COLO829 (cell line): ENCODE measurements around the gene TMF1.

Experiments
- DNase-seq: peaks from one replicate; pipeline ENCODE4 v3.0.0; 2012; ENCODE audit warnings: low spot score

Gene TMF1

GRCh38 chr3:69014022-69014580, 38.0 kb downstream of the TMF1 start:
- no peak for DNase-seq

GRCh38 chr3:69013253-69014021, 38.7 kb downstream of the TMF1 start, which contains the start of gene EOGT:
Gene EOGT, minus strand, starts transcription at chr3:69013684. Its CDS starts 3,838 bp downstream, at chr3:69009846.
- DNase-seq = peak; percentile 79

DNA sequence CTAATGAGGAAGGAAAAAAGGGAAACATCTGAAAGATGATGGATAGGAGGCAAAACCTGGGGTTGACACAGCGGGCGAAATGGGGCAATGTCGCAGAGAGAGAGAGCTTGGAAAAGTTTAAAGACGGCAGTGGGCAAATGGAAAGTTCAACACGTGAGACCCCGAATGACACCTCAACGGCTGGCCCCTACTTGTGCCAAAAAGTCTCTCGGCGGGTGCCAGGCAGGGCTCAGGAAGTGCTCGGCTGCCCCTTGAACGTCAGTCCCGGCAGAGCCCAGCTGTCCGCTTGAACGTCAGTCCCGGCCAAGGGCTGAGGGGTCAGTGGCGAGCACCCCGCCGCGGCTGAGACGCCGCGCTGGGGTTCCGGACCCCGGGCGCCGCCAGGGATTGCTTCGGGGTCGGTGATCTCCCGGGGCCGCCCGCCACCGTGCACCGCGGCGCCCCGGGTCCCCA, 39.3 kb downstream of the TMF1 start:
- no peak for DNase-seq

DNA sequence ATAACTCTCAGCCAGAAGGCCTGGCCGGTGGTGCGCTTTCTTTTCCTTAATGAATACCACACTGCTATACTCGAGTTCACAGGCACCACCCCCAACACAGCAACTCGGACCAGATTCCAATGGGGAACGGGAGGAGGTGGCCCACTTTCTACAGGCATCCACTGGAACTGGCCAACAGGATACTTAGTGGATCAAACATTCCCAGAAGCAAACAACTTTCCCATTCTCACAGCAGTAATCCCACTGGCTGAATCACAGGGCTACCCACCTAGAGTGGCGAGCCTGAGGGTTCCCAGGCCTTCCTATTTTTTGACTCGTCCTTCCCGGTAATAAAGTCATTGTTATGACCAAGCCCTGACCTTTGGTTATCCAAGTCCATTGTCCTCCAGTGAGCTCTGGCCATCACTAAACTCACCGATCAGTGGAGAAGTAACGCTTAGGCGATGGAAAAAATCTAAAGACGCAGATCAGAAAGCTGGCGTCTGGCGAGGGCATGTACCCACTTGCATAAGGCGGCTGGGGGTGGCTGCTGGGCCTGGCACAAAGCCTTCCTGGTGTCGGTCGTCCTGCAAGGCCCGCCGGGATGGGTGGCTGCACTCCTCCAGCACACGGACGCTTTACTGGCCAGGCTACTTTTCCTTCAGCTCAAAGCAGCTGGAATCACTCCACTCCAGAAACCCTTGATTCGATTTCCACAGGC, 39.9 kb downstream of the TMF1 start:
- DNase-seq = no peak

DNA sequence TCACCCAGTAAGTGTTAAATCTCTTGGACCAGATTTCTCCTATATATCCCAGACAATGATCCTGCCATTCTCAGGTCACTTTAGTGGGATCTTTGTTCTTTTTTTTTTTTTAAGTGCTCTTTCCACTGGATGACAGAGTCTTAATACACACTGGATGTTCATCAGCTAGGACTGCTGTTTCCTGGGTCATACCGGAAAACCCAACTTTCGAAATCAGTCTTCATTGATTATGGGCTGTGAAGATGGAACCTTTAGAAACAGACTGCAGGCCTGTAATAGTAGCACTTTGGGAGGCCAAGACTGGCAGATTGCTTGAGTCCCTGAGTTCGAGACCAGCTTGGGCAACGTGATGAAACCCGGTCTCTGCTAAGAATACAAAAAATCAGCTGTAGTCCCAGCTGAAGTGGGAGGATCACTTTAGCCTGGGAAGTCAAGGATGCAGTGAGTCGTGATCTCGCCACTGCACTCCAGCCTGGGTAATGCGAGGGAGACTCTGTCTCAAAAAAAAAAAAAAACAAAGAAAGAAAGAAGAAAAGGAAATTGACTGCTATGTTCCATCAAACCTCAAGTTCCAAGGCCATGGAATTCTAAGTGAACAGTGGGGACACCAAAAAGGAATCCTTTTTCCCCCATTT, 40.9 kb downstream of the TMF1 start:
- DNase-seq = no peak

DNA sequence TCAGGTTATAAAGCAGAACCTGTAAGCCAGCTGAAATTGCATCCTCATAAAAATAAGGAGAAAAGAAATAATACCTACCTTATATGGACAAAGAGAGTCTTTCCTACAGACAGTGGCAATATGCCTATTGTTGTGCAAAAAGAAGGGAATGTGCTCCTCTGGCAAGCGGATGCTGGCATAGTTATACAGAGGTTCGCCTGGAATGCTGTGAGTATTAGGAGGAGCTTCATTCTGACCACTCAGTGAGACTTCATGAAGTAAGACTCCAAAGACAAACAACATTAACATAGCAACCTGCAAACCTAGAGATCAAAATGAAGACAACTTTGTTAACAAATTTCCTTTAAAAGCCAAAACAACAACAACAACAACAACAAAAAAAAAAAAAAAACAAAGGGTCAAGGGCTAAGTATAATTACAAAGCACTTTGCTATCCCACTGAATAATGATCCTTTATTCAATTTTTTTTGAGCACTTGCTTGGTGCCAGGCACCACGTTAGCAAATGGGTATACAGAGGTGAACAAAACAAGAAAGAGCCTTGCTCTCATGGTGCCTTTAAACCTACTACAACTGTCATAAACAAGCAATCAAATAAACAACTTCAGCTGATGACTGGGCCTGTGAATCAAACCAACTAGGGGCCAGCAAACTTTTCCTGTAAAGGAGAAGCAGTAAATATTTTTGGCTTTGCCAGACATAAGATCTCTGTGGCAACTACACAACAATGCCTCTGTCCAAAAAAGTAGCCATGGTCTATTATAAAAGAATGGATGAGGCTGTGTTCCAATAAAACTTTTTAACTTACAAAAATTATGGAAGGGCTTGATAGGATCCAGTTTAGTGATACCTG, 42.3 kb downstream of the TMF1 start:
- no peak for DNase-seq

DNA sequence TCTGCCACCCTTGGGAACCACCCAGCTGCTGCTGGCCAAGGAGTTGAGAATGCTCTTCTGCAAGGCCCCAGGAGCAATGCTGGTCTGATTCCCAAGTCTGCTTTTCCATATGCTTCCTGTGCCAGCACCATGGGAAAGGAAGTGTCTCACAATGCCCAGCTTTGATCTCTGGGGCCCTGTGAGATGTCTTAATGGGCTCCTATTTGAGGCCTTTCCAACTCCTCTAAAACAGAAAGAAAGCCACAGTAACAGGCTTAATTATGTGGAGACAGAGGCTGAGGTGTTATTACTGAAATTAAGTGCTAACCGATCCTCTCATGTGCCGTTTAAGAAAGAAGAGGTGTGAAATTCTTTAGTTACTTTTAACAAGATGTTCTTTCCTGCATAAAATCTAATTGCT, 43.2 kb downstream of the TMF1 start:
- DNase-seq = peak; percentile 33

DNA sequence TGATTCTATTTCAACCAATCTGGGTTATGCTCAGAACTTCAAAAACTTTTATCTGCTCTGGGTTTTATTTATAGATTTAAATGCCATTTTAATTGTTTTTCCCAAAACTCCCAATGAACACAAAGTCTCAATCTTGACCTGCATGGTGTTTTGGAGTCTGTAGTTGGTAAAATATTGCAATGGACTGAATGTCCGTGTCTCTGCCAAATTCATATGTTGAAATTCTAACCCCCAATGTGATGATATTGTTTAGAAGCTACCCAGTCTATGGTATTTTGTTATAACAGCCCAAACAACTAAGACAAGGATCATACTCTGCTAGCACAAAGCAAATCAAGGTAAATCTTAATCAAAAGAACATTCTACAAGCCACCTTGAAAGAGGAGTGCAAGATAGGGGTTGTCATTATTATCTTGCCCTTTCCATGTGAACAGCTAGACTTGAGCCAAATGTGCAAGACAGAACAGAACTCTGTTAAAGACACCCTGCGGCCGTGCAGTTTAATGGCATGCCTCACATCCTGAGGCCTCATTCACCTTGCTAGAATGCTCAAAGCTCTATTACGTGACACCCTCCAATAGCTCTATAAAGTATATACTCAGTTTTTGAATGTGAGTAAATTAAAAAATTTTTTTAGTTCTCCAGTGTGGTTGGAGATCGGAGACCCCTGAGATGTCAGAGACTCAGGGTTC, 46.2 kb downstream of the TMF1 start:
- DNase-seq = no peak

- DNase-seq = no peak
Measured at GRCh38 chr3:69005071-69005790, 46.9 kb downstream of the TMF1 start.

DNA sequence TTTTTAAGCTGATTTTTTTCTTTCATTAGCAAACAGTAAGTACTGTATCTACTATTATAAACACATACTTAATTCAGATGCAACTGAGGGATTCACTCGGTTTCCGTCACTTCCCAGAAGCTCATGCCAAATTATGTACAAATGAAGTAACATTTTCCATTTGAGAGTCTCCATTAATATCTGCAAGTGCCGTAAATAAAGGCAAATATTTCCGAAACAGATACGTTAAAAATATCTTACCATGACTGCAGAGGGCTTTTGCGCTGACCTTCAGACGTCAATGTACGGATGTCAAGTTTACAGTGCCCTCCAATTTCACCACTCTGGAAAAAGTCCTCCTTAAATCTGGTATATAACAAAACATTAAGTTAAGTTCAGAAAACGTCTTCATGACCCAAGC, 48.0 kb downstream of the TMF1 start:
- DNase-seq = no peak

DNA sequence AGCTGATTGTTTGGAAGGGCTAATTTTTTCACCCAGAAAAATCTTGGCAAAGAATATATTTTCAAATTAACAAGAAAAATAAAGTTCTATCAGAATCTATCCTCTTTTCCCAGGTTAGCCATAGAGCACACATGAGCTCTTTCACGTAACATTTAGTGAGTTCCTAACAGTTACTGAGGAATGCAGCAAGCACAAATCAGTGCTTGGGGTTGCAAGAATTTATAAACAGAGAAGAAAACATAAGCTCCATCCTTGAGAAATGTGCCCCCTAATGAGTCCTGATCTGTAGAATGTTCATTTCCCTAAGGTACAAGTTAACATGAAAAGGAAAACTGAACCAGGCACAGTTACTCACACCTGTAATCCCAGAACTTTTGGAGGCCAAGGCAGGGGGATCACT, 52.5 kb downstream of the TMF1 start:
- no peak for DNase-seq

DNA sequence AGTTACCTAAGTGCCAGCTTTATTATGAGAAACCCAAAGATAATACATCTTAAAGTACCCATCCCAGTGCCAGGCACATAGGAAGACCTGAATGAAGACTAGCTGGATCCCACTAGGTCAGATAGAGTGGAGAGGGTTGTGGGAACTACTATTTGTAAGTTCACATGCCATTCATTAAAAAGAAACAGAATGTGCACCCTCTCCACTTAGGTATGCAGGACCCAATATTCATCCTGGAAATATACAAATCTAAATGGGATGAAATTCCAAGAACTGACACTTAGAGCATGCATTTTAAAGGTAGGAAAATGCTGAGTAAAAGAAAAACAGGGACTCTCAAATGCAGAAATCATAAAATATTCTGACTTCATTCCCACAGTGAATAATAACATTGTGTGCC, 53.0 kb downstream of the TMF1 start:
- DNase-seq = no peak

DNA sequence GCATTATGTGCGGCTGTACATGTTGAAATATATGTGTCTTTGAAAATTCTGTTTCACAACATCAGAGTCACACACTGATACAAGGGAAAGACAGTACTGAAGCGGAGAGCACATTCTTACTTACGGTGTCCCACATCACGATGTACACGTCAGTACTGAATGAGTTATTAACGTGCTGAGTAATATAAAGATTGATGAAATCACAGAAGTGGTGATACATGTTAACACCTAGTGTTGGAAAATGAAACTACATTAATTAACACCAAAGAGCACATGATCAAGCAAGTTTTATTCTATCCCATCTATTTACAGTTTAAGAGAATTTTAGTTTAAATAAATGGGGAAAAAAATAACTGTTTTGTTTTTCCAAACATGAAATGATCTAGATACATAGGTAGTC, 54.2 kb downstream of the TMF1 start:
- no peak for DNase-seq

- no peak for DNase-seq
Measured at GRCh38 chr3:68996356-68996995, 55.7 kb downstream of the TMF1 start.

- no peak for DNase-seq
Measured at GRCh38 chr3:68988740-68989139, 63.4 kb downstream of the TMF1 start.

- DNase-seq = no peak
Measured at GRCh38 chr3:68987322-68987721, 64.8 kb downstream of the TMF1 start.

- DNase-seq = no peak
Measured at GRCh38 chr3:68986496-68987208, 65.5 kb downstream of the TMF1 start.

GRCh38 chr3:68985146-68985790, 66.9 kb downstream of the TMF1 start:
- DNase-seq = no peak

- DNase-seq = no peak
Measured at GRCh38 chr3:68984011-68984530, 68.1 kb downstream of the TMF1 start.
